Erythroblast (primary cell): Measurements from ENCODE around the gene GNMT.

ENCODE experiments used
- GATA1 ChIP-seq: IDR thresholded peaks from 2 replicates; pipeline ENCODE4 v1.6.1; 2011; ENCODE audit warnings: low read depth, mild to moderate bottlenecking, control low read depth, low read length, moderate library complexity
- POLR2A ChIP-seq: IDR thresholded peaks from 2 replicates; pipeline ENCODE4 v1.6.1; 2011; ENCODE audit warnings: mild to moderate bottlenecking, low read length

- TF ChIP-seq POLR2A: no peak
- TF ChIP-seq GATA1: no peak
Measured at GRCh38 chr6:42940493-42941045, 20.0 kb upstream of the GNMT start.
